Endothelial cell of umbilical vein (primary cell): ENCODE results near the gene SLC12A5. TPM values are rescaled to one million over a fixed set of nuclear protein-coding genes. Genes with fewer than 3 reads are reported as not detected.

Experiments used
- BruUV-seq: library from RNA; stranded (reverse); fragments of 400-500 nt; replicated peaks from 2 replicates; lab custom pipeline; 2021; lab: Mats Ljungman, UMichigan
- CTCF ChIA-PET: fragments of 300-600, 350-600 bp; sonication (Branson Sonifier 250); formaldehyde crosslinking; loops from one replicate; lab custom pipeline; 2021; ENCODE audit warnings: antibody characterized with exemption, inconsistent platforms; lab: Charles Lee
- POLR2A ChIA-PET: fragments of 300-600, 350-600 bp; sonication (Branson Sonifier 250); formaldehyde crosslinking; loops from one replicate; lab custom pipeline; 2021; ENCODE audit warnings: antibody characterized with exemption, inconsistent platforms; lab: Charles Lee
- DNase-seq: peaks from one replicate; pipeline ENCODE4 v3.0.0-alpha.2; 2011; ENCODE audit warnings: low read depth, low spot score
- FAIRE-seq: peaks from 2 replicates; lab custom pipeline; 2011; peaks lifted over from hg19 to GRCh38; lab: Jason Lieb, UNC
- H2AFZ ChIP-seq: 2 replicates; pipeline ENCODE4 v1.6.0; 2012; ENCODE audit warnings: low read depth, low read length, control low read depth, inconsistent platforms
- H3K27ac ChIP-seq: 2 replicates; pipeline ENCODE4 v1.5.1; 2011; ENCODE audit warnings: low read depth, mild to moderate bottlenecking, control low read depth, low read length, moderate library complexity; ENCODE audit not compliant: insufficient read depth
- H3K27me3 ChIP-seq, 2 experiments: 2 replicates each; pipeline versions ENCODE4 v1.6.0 to v1.6.1; 2011; ENCODE audit warnings: low read length in 2 of 2, mixed read lengths in 1 of 2; ENCODE audit not compliant: control insufficient read depth in 2 of 2, insufficient read depth in 2 of 2
- H3K36me3 ChIP-seq, 2 experiments: 2 replicates in 1 of 2; 3 replicates in 1 of 2; pipeline ENCODE4 v1.5.1; 2011; ENCODE audit warnings: low read length in 2 of 2, mild to moderate bottlenecking in 1 of 2, moderate library complexity in 1 of 2; ENCODE audit not compliant: control insufficient read depth in 2 of 2, insufficient read depth in 2 of 2; ENCODE audit errors: extremely low read depth in 1 of 2
- H3K4me1 ChIP-seq: 3 replicates; pipeline ENCODE4 v1.5.1; 2011; ENCODE audit warnings: mild to moderate bottlenecking, low read length; ENCODE audit not compliant: control insufficient read depth, insufficient read depth; ENCODE audit errors: extremely low read depth
- H3K4me2 ChIP-seq: 2 replicates; pipeline ENCODE4 v1.6.1; 2011; ENCODE audit warnings: low read length, control low read depth, mixed read lengths; ENCODE audit not compliant: insufficient read depth
- H3K4me3 ChIP-seq, 3 experiments: fragments of 200-600 bp in 1 of 3; sonication (generic), shearing (Covaris generic) in 1 of 3; replicated peaks in 1 of 3; 2 replicates each; pipeline ENCODE4 v1.5.1; 2011 to 2016; ENCODE audit warnings: control low read depth in 3 of 3, low read length in 3 of 3, mild to moderate bottlenecking in 2 of 3, inconsistent platforms in 1 of 3, low read depth in 1 of 3, moderate library complexity in 1 of 3; ENCODE audit not compliant: insufficient read depth in 1 of 3
- H3K79me2 ChIP-seq: 2 replicates; pipeline ENCODE4 v1.6.0; 2012; ENCODE audit warnings: low read length, inconsistent platforms; ENCODE audit not compliant: control insufficient read depth, insufficient read depth
- H3K9ac ChIP-seq: replicated peaks from 2 replicates; pipeline ENCODE3; 2011; ENCODE audit warnings: low read length, control low read depth; ENCODE audit not compliant: insufficient read depth; ENCODE audit errors: extremely low read depth
- H3K9me1 ChIP-seq: replicated peaks from 3 replicates; pipeline ENCODE4 v1.6.0; 2011; ENCODE audit warnings: mild to moderate bottlenecking, low read length; ENCODE audit not compliant: control insufficient read depth, insufficient read depth; ENCODE audit errors: extremely low read depth
- H3K9me3 ChIP-seq: replicated peaks from 2 replicates; pipeline ENCODE4 v1.5.1; 2012; ENCODE audit warnings: low read length, inconsistent platforms; ENCODE audit not compliant: control insufficient read depth, insufficient read depth
- H4K20me1 ChIP-seq: replicated peaks from 2 replicates; pipeline ENCODE3; 2011; ENCODE audit warnings: mild to moderate bottlenecking, low read length; ENCODE audit not compliant: control insufficient read depth, insufficient read depth; ENCODE audit errors: extremely low read depth
- CTCF ChIP-seq, 2 donors: IDR thresholded peaks; 1 replicate in 1 of 2; 2 replicates in 1 of 2; pipeline ENCODE4 v1.5.1; 2011; ENCODE audit warnings: low read length in 2 of 2, mild to moderate bottlenecking in 2 of 2, moderate library complexity in 2 of 2, control low read depth in 1 of 2, inconsistent platforms in 1 of 2, low read depth in 1 of 2; ENCODE audit not compliant: insufficient read depth in 1 of 2; ENCODE audit errors: extremely low read depth in 1 of 2
- EZH2 ChIP-seq: IDR thresholded peaks from 2 replicates; pipeline ENCODE4 v1.6.1; 2012; ENCODE audit warnings: borderline replicate concordance, low read depth, mild to moderate bottlenecking, moderate library complexity, low read length, inconsistent platforms; ENCODE audit not compliant: severe bottlenecking
- FOS ChIP-seq: IDR thresholded peaks from 2 replicates; pipeline ENCODE4 v1.6.1; 2011; ENCODE audit warnings: mild to moderate bottlenecking, low read length, moderate library complexity, borderline replicate concordance; ENCODE audit not compliant: insufficient read depth
- GATA2 ChIP-seq: IDR thresholded peaks from 2 replicates; pipeline ENCODE4 v1.7.0; 2011; ENCODE audit warnings: low read depth, mild to moderate bottlenecking, moderate library complexity, mixed read lengths, low read length; ENCODE audit not compliant: insufficient read length, insufficient read depth
- JUN ChIP-seq: IDR thresholded peaks from 2 replicates; pipeline ENCODE4 v1.6.1; 2011; ENCODE audit warnings: borderline replicate concordance, low read depth; ENCODE audit not compliant: insufficient read length, insufficient read depth
- MAX ChIP-seq: IDR thresholded peaks from 2 replicates; pipeline ENCODE4 v1.6.1; 2011; ENCODE audit not compliant: insufficient read depth, insufficient read length
- MYC ChIP-seq: IDR thresholded peaks from one replicate; pipeline ENCODE4 v1.6.1; 2011; ENCODE audit warnings: mild to moderate bottlenecking, low read depth, low read length
- POLR2A ChIP-seq: IDR thresholded peaks from 2 replicates; pipeline ENCODE4 v1.6.1; 2012; ENCODE audit warnings: low read depth, mild to moderate bottlenecking, control low read depth, low read length
- POLR2AphosphoS5 ChIP-seq: IDR thresholded peaks from 2 replicates; pipeline ENCODE4 v1.6.1; 2012; ENCODE audit warnings: low read depth, mild to moderate bottlenecking, control low read depth, low read length, moderate library complexity; ENCODE audit not compliant: insufficient read depth
- dilution Hi-C: fragments of 300-500 bp; cut with MboI; formaldehyde crosslinking; loops from one replicate; pipeline ENCODE4 v1.15.0; 2019; ENCODE audit warnings: low sequenced_read_pairs; ENCODE audit not compliant: extremely low pct_ligation_motif_present
- intact Hi-C: fragments of 100-400 bp; cut with micrococcal nuclease; formaldehyde crosslinking; loops from one replicate; pipeline ENCODE4 v1.10.0; 2022
- polyA plus RNA-seq, 4 experiments: library from polyadenylated mRNA; depleted of rRNA in 3 of 4; stranded (reverse) in 3 of 4; unstranded in 1 of 4; fragments of >200 nt; gene quantifications; 2 replicates each; pipeline versions ENCODE4 v1.2.1 to v1.2.3, GENCODE V29; 2011 to 2012; ENCODE audit warnings: missing spikeins in 1 of 4
- total RNA-seq: library from RNA; stranded (reverse); gene quantifications from 2 replicates; pipeline ENCODE4 v1.2.3, GENCODE V29; 2021

Gene SLC12A5
- total and polyA plus RNA-seq, 2 donors (not counting 3 experiments of a cell fraction or from before 2014, with no cell fraction given) = 1.6 to 2.3 TPM

- H3K9ac ChIP-seq = no peak overlapping the region
- H3K27ac ChIP-seq = no peak overlapping the region
- BruUV-seq = no TSS peak
- CTCF ChIA-PET = interaction anchor here (2.8 kb wide), 1 partner anchor 20 kb away, joined by 15 read pairs; no protein-coding TSS in a partner anchor
- no peak overlapping the region for H3K4me2 ChIP-seq
- dilution Hi-C loops = no loop called here
- H3K9me3 ChIP-seq = no peaks in the 10 kb centered on the region
- no peaks in the 10 kb centered on the region for H3K9me1 ChIP-seq
- POLR2A ChIA-PET = no interaction called here
- H3K36me3 ChIP-seq = no peaks in the 10 kb centered on the region
- TF ChIP-seq JUN (no peak), GATA2 (no peak), EZH2 (no peak), MYC (no peak), MAX (no peak), POLR2A (no peak), FOS (no peak), CTCF (IDR thresholded peaks at IDR 0.05; ENCODE audit: extremely low read depth in 1 of 2, insufficient read depth in 1 of 2, low read depth in 1 of 2, low read length in 2 of 2) (no peak), POLR2AphosphoS5 (no peak)
- intact Hi-C loops = no loop called here
- H4K20me1 ChIP-seq = no peaks in the 10 kb centered on the region
- no peaks in the 10 kb centered on the region for H3K79me2 ChIP-seq
- H2AFZ ChIP-seq = no peak overlapping the region
- H3K27me3 ChIP-seq = peaks cover 44 to 45% of the 10 kb centered on the region in 2 experiments
- no peak for DNase-seq
- H3K4me1 ChIP-seq = peaks cover 4% of the 10 kb centered on the region
- FAIRE-seq = no peak
- no peak overlapping the region for H3K4me3 ChIP-seq
Measured at GRCh38 chr20:46006964-46007363, 22.1 kb upstream of the SLC12A5 start.
